K562 (cell line): ENCODE data around the gene PGPEP1.

Experiments used
- C11orf30 ChIP-seq: fragments of 450-650 bp; IDR thresholded peaks from 2 replicates; pipeline ENCODE4 v1.6.1; 2016; ENCODE audit warnings: low read depth, mild to moderate bottlenecking
- EZH2 ChIP-seq: IDR thresholded peaks from 2 replicates; pipeline ENCODE4 v1.6.1; 2012; ENCODE audit warnings: low read depth, mild to moderate bottlenecking, inconsistent platforms, low read length, borderline replicate concordance
- PHB2 ChIP-seq: fragments of 450-650 bp; IDR thresholded peaks from 2 replicates; pipeline ENCODE4 v1.6.1; 2017; ENCODE audit warnings: low read depth
- TEAD2 ChIP-seq: fragments of 450-650 bp; IDR thresholded peaks from 2 replicates; pipeline ENCODE4 v1.6.1; 2016; ENCODE audit warnings: missing genetic modification characterization, control low read depth, missing compliant biosample characterization
- TRIM24 ChIP-seq, 2 experiments: fragments of 450-650 bp; IDR thresholded peaks; 2 replicates each; pipeline ENCODE4 v1.6.1; 2016
- TF ChIP-seq, protein P1 (sequence below), 3 experiments: IDR thresholded peaks in 2 of 3; conservative IDR thresholded peaks in 1 of 3; 2 replicates each; pipeline ENCODE4 v1.5.1; 2011 to 2012; ENCODE audit warnings: low read length in 3 of 3, mild to moderate bottlenecking in 3 of 3, control low read depth in 2 of 3, improper control_type of control experiment in 1 of 3, inconsistent platforms in 1 of 3, low read depth in 1 of 3, mixed read lengths in 1 of 3, moderate library complexity in 1 of 3; ENCODE audit not compliant: insufficient read depth in 2 of 3
- TF ChIP-seq, protein P2 (sequence below): fragments of 250-450 bp; sonication (Bioruptor Pico); IDR thresholded peaks from 2 replicates; pipeline ENCODE4 v1.4.0; 2020; ENCODE audit warnings: mild to moderate bottlenecking, moderate library complexity
- TF ChIP-seq, protein P3 (sequence below), 2 experiments: fragments of 200-800 bp in 1 of 2; sonication (Bioruptor generic) in 1 of 2; sonication (generic) in 1 of 2; formaldehyde crosslinking in 1 of 2; IDR thresholded peaks in 1 of 2; conservative IDR thresholded peaks in 1 of 2; 2 replicates each; pipeline versions ENCODE4 v1.5.0 to v1.6.1; 2016 to 2020; ENCODE audit warnings: missing compliant biosample characterization in 1 of 2, missing genetic modification characterization in 1 of 2, missing genetic modification reagents in 1 of 2
- TF ChIP-seq, protein P4 (sequence below): fragments of 450-650 bp; IDR thresholded peaks from 2 replicates; pipeline ENCODE4 v1.6.1; 2016; ENCODE audit warnings: low read depth, mild to moderate bottlenecking, moderate library complexity

DNA sequence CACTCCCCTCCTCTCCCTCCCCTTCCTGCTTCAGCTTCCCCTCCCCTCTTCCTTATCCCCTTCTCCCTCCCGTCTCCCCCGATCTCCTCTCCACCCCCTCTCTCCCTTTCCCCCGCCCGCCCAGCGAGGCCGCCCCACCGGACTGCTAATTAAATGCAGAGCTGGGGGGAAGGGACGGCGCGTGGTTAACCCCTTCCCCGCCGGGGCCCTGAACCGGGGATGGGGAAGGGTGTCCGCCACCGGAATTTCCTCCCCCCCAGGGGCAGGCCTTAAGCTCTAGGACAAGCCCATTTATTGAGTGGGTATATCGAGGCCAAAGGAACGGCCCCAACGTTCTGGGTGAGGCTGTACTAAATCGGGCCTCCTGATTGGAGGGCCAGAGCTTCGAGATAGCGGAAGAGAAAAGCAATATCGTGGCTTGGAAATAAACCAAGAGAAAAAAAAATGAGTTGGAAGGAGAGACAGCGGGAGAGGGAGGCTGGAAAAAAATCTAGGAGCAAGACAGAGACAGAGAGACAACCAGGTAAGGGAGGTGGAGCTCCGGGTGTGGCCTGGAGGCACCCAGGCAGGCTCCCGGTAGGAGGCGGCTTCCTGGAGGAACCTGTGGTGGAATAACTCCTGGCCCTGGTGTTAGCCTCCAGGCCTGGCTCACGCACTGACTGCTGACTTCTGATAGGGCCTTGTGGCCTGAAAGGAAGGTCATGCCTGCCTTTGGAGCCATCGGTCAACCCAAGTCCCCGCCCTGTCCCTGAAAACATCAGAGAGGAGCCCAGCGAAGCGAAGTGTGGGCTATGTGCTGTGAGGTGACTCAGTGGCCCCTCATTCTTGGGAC is 47.4 kb upstream of the PGPEP1 start:
- no peak for TF ChIP-seq PHB2
- TF ChIP-seq, protein P1, sequence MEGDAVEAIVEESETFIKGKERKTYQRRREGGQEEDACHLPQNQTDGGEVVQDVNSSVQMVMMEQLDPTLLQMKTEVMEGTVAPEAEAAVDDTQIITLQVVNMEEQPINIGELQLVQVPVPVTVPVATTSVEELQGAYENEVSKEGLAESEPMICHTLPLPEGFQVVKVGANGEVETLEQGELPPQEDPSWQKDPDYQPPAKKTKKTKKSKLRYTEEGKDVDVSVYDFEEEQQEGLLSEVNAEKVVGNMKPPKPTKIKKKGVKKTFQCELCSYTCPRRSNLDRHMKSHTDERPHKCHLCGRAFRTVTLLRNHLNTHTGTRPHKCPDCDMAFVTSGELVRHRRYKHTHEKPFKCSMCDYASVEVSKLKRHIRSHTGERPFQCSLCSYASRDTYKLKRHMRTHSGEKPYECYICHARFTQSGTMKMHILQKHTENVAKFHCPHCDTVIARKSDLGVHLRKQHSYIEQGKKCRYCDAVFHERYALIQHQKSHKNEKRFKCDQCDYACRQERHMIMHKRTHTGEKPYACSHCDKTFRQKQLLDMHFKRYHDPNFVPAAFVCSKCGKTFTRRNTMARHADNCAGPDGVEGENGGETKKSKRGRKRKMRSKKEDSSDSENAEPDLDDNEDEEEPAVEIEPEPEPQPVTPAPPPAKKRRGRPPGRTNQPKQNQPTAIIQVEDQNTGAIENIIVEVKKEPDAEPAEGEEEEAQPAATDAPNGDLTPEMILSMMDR (IDR thresholded peaks at IDR 0.05 in 2 of 3, conservative IDR thresholded peaks at IDR 0.05 in 1 of 3; ENCODE audit: insufficient read depth in 2 of 3, low read depth in 1 of 3, low read length in 3 of 3) = peak in 2 of 3 experiments; percentile 1 to 10; a peak in 1 of 6 replicates
- no peak for TF ChIP-seq EZH2
- no peak; a peak in 1 of 4 replicates for TF ChIP-seq TRIM24 (IDR thresholded peaks at IDR 0.05)
- TF ChIP-seq, protein P2, sequence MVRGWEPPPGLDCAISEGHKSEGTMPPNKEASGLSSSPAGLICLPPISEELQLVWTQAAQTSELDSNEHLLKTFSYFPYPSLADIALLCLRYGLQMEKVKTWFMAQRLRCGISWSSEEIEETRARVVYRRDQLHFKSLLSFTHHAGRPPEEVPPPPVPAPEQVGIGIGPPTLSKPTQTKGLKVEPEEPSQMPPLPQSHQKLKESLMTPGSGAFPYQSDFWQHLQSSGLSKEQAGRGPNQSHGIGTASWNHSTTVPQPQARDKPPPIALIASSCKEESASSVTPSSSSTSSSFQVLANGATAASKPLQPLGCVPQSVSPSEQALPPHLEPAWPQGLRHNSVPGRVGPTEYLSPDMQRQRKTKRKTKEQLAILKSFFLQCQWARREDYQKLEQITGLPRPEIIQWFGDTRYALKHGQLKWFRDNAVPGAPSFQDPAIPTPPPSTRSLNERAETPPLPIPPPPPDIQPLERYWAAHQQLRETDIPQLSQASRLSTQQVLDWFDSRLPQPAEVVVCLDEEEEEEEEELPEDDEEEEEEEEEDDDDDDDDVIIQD = no peak
- TF ChIP-seq, protein P3, sequence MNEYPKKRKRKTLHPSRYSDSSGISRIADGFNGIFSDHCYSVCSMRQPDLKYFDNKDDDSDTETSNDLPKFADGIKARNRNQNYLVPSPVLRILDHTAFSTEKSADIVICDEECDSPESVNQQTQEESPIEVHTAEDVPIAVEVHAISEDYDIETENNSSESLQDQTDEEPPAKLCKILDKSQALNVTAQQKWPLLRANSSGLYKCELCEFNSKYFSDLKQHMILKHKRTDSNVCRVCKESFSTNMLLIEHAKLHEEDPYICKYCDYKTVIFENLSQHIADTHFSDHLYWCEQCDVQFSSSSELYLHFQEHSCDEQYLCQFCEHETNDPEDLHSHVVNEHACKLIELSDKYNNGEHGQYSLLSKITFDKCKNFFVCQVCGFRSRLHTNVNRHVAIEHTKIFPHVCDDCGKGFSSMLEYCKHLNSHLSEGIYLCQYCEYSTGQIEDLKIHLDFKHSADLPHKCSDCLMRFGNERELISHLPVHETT (CRISPR knock-in tag; conservative IDR thresholded peaks at IDR 0.05 in 1 of 2, IDR thresholded peaks at IDR 0.05 in 1 of 2) = peak in 1 of 2 experiments; percentile 83; a peak in 1 of 4 replicates
- TF ChIP-seq TEAD2 (tag) = peak; percentile 30; the same call in 1 of the 2 replicates
- TF ChIP-seq, protein P4, sequence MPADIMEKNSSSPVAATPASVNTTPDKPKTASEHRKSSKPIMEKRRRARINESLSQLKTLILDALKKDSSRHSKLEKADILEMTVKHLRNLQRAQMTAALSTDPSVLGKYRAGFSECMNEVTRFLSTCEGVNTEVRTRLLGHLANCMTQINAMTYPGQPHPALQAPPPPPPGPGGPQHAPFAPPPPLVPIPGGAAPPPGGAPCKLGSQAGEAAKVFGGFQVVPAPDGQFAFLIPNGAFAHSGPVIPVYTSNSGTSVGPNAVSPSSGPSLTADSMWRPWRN = no peak
- no peak for TF ChIP-seq C11orf30
